A549 (cell line): Measurements from ENCODE around the gene SAP30L. TPM values are rescaled to one million over a fixed set of nuclear protein-coding genes. Genes with fewer than 3 reads are reported as not detected.
A peak's percentile ranks its signal among the peaks of the same experiment; 100 is the strongest.

Experiments
- ATAC-seq, 2 experiments: fragments of 200-7000 bp in 1 of 2; fragments of >200 bp in 1 of 2; cut with Nextera tagmentation in 1 of 2; cut with Tn5 transposase in 1 of 2; 3 replicates each; pipeline versions ENCODE4 v1.8.0 to v1.9.1; 2018 to 2020; ENCODE audit warnings: mild to moderate bottlenecking in 1 of 2, moderate library complexity in 1 of 2
- CTCF ChIA-PET: fragments of 300-600 bp; sonication (Branson Sonifier 250); formaldehyde crosslinking; extraction: SDS; loops from one replicate; lab custom pipeline; 2021; ENCODE audit warnings: antibody characterized with exemption, inconsistent platforms; lab: Yijun Ruan, JAX
- POLR2A ChIA-PET: fragments of 350-600 bp; formaldehyde crosslinking; extraction: SDS; loops from one replicate; lab custom pipeline; 2021; ENCODE audit warnings: antibody characterized with exemption, inconsistent platforms; lab: Yijun Ruan, JAX
- DNase-seq, 2 experiments: peaks; one replicate each; pipeline versions ENCODE4 v3.0.0 to v3.0.0-alpha.2; 2011 to 2016; ENCODE audit warnings: low read depth in 1 of 2, low spot score in 1 of 2
- FAIRE-seq: peaks from 2 replicates; lab custom pipeline; 2011; peaks lifted over from hg19 to GRCh38; lab: Jason Lieb, UNC
- H3K27ac ChIP-seq, 2 experiments: fragments of >200 bp; sonication (Bioruptor Twin); formaldehyde crosslinking; 3 replicates each; pipeline ENCODE4 v1.5.1; 2016 to 2017
- H3K4me1 ChIP-seq: fragments of >200 bp; sonication (Bioruptor Twin); formaldehyde crosslinking; 3 replicates; pipeline ENCODE4 v1.6.1; 2016
- H3K4me2 ChIP-seq: fragments of >200 bp; sonication (Bioruptor Twin); formaldehyde crosslinking; 3 replicates; pipeline ENCODE4 v1.6.1; 2016
- H3K4me3 ChIP-seq: fragments of >200 bp; sonication (Bioruptor Twin); formaldehyde crosslinking; 3 replicates; pipeline ENCODE4 v1.5.1; 2016
- H3K9me3 ChIP-seq: fragments of >200 bp; sonication (Bioruptor Twin); formaldehyde crosslinking; 3 replicates; pipeline ENCODE4 v1.6.1; 2016
- BHLHE40 ChIP-seq: IDR thresholded peaks from 2 replicates; pipeline ENCODE4 v1.6.1; 2012; ENCODE audit warnings: low read depth, low read length, inconsistent platforms
- CBX2 ChIP-seq: fragments of 200-600 bp; sonication (generic); IDR thresholded peaks from 2 replicates; pipeline ENCODE4 v1.6.1; 2016; ENCODE audit warnings: low read depth, mild to moderate bottlenecking, borderline replicate concordance
- CEBPB ChIP-seq, 2 experiments: fragments of >200 bp in 1 of 2; sonication (Bioruptor Twin) in 1 of 2; formaldehyde crosslinking in 1 of 2; IDR thresholded peaks; 2 replicates each; pipeline ENCODE4 v1.6.1; 2012 to 2016
- E2F6 ChIP-seq: IDR thresholded peaks from 2 replicates; pipeline ENCODE4 v1.6.1; 2012; ENCODE audit warnings: low read depth, borderline replicate concordance
- ELK1 ChIP-seq: fragments of 150-350 bp; IDR thresholded peaks from 2 replicates; pipeline ENCODE4 v1.6.1; 2014; ENCODE audit warnings: low read depth, mild to moderate bottlenecking, low read length
- EP300 ChIP-seq, 2 experiments: fragments of >200 bp; sonication (Bioruptor Twin); formaldehyde crosslinking; IDR thresholded peaks; 2 replicates in 1 of 2; 3 replicates in 1 of 2; pipeline ENCODE4 v1.6.1; 2016 to 2017
- ESRRA ChIP-seq: fragments of 150-350 bp; IDR thresholded peaks from 2 replicates; pipeline ENCODE4 v1.6.1; 2014; ENCODE audit warnings: mild to moderate bottlenecking, low read length, borderline replicate concordance
- FOXS1 ChIP-seq: fragments of 250-450 bp; sonication (Bioruptor Pico); IDR thresholded peaks from 2 replicates; pipeline ENCODE4 v1.5.0; 2020; ENCODE audit warnings: mild to moderate bottlenecking, moderate library complexity
- HES2 ChIP-seq: fragments of >200 bp; sonication (Bioruptor Twin); formaldehyde crosslinking; IDR thresholded peaks from 2 replicates; pipeline ENCODE4 v1.6.1; 2016
- HMGXB4 ChIP-seq: fragments of 250-450 bp; sonication (Bioruptor Pico); IDR thresholded peaks from 2 replicates; pipeline ENCODE4 v1.5.0; 2021; ENCODE audit warnings: mild to moderate bottlenecking, moderate library complexity, borderline replicate concordance
- HOXB5 ChIP-seq: fragments of 250-450 bp; sonication (Bioruptor Pico); IDR thresholded peaks from 2 replicates; pipeline ENCODE4 v1.5.0; 2020; ENCODE audit warnings: mild to moderate bottlenecking, moderate library complexity
- JUNB ChIP-seq: fragments of >200 bp; sonication (Bioruptor Twin); formaldehyde crosslinking; IDR thresholded peaks from 2 replicates; pipeline ENCODE4 v1.6.1; 2016
- PHF8 ChIP-seq: fragments of 200-600 bp; sonication (generic); IDR thresholded peaks from 2 replicates; pipeline ENCODE4 v1.6.1; 2016; ENCODE audit warnings: low read depth, mild to moderate bottlenecking, antibody characterized with exemption, moderate library complexity, borderline replicate concordance
- RFX5 ChIP-seq: fragments of 450-650 bp; IDR thresholded peaks from 2 replicates; pipeline ENCODE4 v1.7.1; 2014; ENCODE audit warnings: antibody characterized with exemption, mild to moderate bottlenecking, moderate library complexity
- RNF2 ChIP-seq: fragments of 200-600 bp; sonication (generic); IDR thresholded peaks from 2 replicates; pipeline ENCODE4 v1.6.1; 2016; ENCODE audit warnings: low read depth, mild to moderate bottlenecking, antibody characterized with exemption, moderate library complexity, borderline replicate concordance
- USF2 ChIP-seq: fragments of 450-650 bp; IDR thresholded peaks from 2 replicates; pipeline ENCODE4 v1.6.1; 2014; ENCODE audit warnings: antibody characterized with exemption
- ZSCAN20 ChIP-seq: fragments of 250-450 bp; sonication (Bioruptor Pico); IDR thresholded peaks from 2 replicates; pipeline ENCODE4 v1.8.0; 2022; ENCODE audit warnings: mild to moderate bottlenecking, moderate library complexity
- WGBS: methylation state at CpG from one replicate; pipeline ENCODE4 v1.1.6; 2017; ENCODE audit errors: missing lambda C conversion rate; 5-methylcytosine and 5-hydroxymethylcytosine counted together
- polyA plus RNA-seq, 4 experiments: library from polyadenylated mRNA; depleted of rRNA in 3 of 4; stranded (reverse); fragments of >200 nt; fragmentation: RNase III in 1 of 4; extraction: RNeasy Plus Mini Kit Qiagen cat#74134 plus additional on column Dnase treatment in 1 of 4; gene quantifications; 2 replicates in 3 of 4; 3 replicates in 1 of 4; pipeline ENCODE4 v1.2.3, GENCODE V29; 2011 to 2017

Gene SAP30L
- polyA plus RNA-seq, 2 of the 4 experiments (the other 2 are of a cell fraction): 24.9 to 50.3 TPM

- no peak for TF ChIP-seq EP300 (IDR thresholded peaks at IDR 0.05)
- no peak for TF ChIP-seq HMGXB4 (CRISPR knock-in tag)
Measured at GRCh38 chr5:154402611-154403010, 43.2 kb upstream of the SAP30L start (continued).

GRCh38 chr5:154403234-154403633 is 42.6 kb upstream of the SAP30L start:
- Histone ChIP-seq H3K9me3 (no peaks in the 10 kb centered on the region), H3K4me1 (peaks cover 16% of the 10 kb centered on the region), H3K4me3 (no peak overlapping the region), H3K4me2 (no peak overlapping the region), H3K27ac (peak overlapping the region in 1 of 2 experiments; percentile 31; a peak in 1 of 6 replicates)
- ChIA-PET CTCF (interaction anchor here (1.2 to 5.1 kb wide), 8 partner anchors 17 to 331 kb away, joined by 4 to 107 read pairs (median 22); partner anchors contain the start of gene GALNT10), POLR2A (no interaction called here)
- TF ChIP-seq RNF2: no peak
- no peak for TF ChIP-seq FOXS1
- TF ChIP-seq HOXB5 (CRISPR knock-in tag): no peak
- TF ChIP-seq E2F6: no peak
- TF ChIP-seq ELK1: no peak
- TF ChIP-seq RFX5: no peak
- no peak for TF ChIP-seq ESRRA
- TF ChIP-seq ZSCAN20: no peak
- no peak for ATAC-seq
- no peak for FAIRE-seq
- 93% methylated on average over 4 of the region's 4 CpGs for WGBS
- DNase-seq: no peak

GRCh38 chr5:154403776-154404387 is 41.9 kb upstream of the SAP30L start:
- ChIA-PET CTCF (interaction anchor here (0.9 to 5.1 kb wide), 26 partner anchors 11 to 429 kb away, joined by 3 to 107 read pairs (median 8); partner anchors contain the start of gene GALNT10), POLR2A (interaction anchor here (2.8 kb wide), 1 partner anchor 213 kb away, joined by 18 read pairs; the partner anchor contains the start of gene GALNT10)
- 87% methylated on average over 7 of the region's 8 CpGs for whole genome bisulfite sequencing
- ATAC-seq (peak; percentile 7 to 9; a peak in 4 of 6 replicates), FAIRE-seq (no peak)
- Histone ChIP-seq H3K4me3 (no peak overlapping the region), H3K4me1 (peaks cover 16% of the 10 kb centered on the region)
- TF ChIP-seq ELK1 (no peak), USF2 (no peak), CBX2 (no peak), HES2 (no peak), JUNB (no peak), BHLHE40 (no peak), HOXB5 (CRISPR knock-in tag) (no peak), PHF8 (no peak), CEBPB (IDR thresholded peaks at IDR 0.05) (no peak), HMGXB4 (CRISPR knock-in tag) (no peak), RNF2 (no peak)
- TF ChIP-seq, all 56 proteins: peak for 0
- peak overlapping the region in 1 of 2 experiments; percentile 87; a peak in 3 of 6 replicates for H3K27ac ChIP-seq
- no peak for DNase-seq
- no peaks in the 10 kb centered on the region for H3K9me3 ChIP-seq
- H3K4me2 ChIP-seq: no peak overlapping the region
